Activated CD4-positive, alpha-beta T cell treated with anti-CD3 and anti-CD28 coated beads, Interleukin-2, amount 50 U/mL, for 48 hours (primary cell): Measurements from ENCODE around the gene ATOH8.
"Not testable (repeated sequence)": the region's sequence is repeated elsewhere in the genome, so short reads cannot be mapped to it uniquely, and the experiment has no call there.

ENCODE experiments used
- DNase-seq, 2 experiments: peaks; one replicate each; pipeline ENCODE4 v3.0.0-alpha.2; 2020

Gene ATOH8, protein sequence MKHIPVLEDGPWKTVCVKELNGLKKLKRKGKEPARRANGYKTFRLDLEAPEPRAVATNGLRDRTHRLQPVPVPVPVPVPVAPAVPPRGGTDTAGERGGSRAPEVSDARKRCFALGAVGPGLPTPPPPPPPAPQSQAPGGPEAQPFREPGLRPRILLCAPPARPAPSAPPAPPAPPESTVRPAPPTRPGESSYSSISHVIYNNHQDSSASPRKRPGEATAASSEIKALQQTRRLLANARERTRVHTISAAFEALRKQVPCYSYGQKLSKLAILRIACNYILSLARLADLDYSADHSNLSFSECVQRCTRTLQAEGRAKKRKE

DNA sequence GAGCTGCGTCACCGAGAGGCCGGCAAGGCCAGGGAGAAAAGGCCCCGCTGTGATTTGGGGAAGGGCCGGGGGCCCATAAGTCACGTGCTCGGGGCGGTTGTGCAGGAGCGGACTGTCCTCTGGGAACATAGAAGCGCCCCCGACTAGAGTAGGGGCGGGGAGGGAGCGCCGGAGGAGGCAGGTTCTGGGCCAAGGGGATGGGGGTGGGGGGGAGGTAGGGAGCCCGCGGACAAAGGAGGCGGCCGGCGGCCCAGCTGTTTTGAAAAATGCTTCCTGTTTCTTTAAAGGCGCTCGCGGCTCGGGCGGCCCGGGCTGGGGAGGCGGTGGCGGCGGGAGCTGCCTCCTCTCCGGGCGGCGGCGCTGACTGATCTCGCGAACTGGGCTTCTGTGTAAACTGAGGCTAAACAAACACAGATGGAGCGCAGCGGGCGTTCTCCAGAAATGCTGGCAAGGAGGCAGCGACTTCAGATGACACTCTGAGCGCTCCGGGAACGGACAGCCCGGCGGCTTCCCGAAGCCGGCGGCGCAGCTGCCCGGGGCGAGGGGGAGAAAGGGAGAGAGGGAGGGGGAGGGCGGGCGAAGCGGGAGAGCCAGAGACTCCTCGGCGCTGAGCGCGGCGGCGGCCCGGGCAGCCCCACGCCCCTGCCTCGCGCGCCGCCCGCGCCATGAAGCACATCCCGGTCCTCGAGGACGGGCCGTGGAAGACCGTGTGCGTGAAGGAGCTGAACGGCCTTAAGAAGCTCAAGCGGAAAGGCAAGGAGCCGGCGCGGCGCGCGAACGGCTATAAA, at the start of gene ATOH8:
Gene ATOH8 (plus strand): TSS at position 467 of the 788 bp plus-strand sequence. CDS start 199 bp downstream, at position 666.
- DNase-seq = peak; percentile 36 to 49

DNA sequence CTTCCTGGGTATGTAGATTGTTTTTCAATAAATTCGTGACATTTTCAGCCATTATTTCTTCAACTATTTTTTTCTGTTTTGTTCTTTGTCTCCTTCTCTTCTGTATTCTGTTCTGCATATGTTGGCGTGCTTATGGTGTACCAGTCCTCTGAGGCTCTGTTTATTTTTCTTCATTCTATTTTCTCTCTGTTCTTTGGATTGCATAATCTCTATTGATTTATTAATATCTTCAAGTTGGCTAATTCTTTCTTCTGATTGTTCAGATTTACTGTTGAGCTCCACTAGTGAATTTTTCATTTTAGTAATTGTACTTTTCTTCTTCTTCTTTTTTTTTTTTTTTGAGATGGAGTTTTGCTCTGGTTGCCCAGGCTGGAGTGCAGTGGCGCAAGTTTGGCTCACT, 49.8 kb upstream of the ATOH8 start:
- DNase-seq = no peak

DNA sequence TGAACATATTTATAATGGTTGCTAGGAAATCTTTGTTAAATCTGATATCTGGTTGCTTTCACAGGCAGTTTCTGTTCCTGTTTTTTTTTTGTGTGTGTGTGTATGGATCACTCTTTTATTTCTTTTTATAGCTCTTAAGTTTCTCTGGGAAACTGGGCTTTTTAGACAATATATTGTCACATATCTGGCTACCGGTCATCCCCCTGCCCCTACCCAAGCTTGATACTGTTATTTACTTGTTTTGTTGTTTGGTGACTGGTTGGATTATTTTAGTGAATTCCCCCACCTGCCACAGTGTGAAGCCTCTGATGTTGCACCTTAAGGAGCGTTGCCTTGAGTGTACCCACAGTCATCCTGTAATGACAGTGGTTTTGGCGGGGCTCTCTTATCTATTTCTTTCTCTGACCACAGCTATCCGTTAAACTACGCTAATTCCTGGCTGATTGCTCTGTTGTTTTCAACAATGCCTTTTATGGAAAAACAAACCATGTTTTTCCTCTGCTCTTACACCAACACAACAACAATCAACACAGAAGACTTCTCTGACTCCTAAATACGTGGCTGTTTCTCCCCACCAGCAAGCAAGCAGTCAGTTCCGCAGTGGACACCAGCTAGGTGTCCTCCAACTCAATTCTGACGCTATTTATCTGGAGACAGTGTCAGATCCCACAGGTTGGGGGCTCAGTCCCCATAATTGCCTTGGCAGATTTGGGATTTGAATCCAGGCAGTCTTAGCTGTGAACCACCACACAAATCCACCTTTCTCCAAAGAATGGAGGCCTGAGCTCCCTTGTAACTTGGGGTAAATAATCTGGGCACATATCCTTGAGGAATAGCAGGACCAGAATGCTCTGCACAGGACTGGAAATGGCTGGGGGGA, 48.8 kb upstream of the ATOH8 start:
- no peak for DNase-seq

DNA sequence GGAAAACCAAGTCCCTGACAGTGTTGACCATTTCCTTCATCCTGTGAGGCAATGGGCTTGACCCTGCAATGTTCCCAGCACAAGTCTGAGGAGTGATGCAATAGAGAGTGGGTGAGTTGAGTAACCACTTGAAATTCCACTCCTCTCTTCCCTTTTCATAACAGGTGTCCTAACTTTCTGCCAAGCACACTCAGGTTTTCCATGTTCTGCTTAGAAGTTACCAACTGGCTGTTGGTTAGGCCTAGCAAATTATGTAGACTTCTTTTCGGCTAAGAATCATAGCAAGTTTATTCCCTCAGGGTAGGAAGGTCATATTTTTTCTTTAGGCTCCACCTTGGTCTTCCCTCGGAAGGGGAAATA, 48.1 kb upstream of the ATOH8 start:
- no peak for DNase-seq

DNA sequence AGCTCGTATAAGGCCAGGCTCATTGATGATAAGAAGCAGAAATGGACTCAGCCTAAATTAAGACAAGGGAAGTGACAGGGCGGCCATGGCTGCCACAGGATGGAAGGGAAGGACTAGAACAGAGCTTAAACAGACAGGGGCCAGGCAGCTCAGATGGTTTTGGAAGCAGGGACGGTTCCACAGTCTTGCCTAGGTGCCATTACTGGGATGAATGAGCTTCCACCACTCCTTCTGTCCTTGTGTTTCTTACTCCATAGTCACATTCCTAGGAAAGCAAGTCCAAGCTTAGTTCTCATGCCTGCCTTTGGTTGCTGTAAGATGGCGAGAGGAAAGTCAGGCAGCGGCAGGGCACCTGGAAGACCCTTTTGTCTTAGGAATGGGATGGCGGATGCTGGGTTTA, 47.7 kb upstream of the ATOH8 start:
- DNase-seq = no peak

DNA sequence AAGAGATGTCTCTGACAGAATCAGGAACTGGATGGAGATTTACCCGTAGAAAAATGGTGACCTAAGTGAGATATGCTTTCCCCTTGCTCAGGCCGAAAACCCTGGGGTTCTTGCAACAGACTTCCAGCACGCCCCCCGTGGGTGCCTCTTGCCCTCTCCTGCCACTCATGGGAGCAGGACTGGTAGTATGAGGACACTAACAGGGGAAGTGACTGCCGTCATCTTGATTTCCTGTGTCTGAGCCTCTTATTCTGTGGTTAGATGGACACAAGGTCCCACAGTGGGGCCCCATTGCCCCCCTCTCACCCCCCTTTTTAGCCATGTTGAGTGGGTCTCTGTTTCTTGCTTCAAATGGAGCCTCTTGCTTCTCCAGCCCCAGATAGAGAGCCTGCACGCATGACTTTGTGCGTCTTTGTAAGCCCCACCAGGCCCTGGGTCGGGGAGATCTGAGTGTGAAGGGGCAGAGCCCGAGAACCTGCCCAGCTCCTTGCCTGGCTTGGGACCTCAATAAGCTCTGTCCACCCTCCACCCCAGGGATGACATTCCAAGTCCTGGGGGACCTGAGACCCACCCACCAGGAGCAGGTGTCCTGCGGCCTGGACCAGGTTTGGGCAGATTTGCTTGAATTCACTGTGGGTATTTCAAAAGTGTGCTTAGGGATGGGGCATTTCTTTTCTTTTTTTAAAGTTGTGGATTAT, 47.0 kb upstream of the ATOH8 start:
- DNase-seq = no peak

DNA sequence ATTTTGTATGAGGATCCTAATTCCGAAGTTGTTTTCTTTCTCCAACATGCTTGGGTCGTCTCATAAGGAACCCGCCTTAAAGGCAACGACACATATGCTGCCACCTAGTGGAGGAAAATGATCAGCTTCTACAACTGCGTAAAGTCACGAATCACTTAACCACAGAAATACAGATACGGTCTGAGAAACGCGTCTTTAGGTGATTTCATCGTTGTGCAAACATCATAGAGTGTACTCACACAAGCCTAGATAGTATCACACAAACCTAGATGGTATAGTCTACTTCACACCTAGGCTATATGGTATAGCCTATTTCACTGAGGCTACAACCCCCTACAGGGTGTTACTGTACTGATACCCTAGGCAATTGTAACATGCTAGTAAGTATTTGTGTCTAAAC, 46.5 kb upstream of the ATOH8 start:
- peak; percentile 40 to 55 for DNase-seq

DNA sequence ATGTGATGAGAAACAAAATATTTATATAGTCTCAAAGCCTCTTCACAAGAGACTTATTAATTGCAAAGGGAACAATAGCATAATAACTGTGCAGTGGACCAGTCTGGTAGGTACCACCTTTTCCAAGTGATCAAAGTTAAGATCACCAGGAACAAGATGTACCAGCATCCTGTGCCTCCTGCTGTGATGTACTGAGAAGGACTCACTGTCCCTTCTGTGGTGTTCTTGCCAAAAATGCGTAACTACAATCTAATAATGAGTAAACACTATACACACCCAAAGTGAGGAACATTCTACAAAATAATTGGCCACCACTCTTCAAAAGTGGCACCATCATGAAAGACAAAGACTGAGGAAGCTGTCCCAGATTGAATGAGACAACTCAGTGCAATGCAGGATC, 45.1 kb upstream of the ATOH8 start:
- DNase-seq = no peak

DNA sequence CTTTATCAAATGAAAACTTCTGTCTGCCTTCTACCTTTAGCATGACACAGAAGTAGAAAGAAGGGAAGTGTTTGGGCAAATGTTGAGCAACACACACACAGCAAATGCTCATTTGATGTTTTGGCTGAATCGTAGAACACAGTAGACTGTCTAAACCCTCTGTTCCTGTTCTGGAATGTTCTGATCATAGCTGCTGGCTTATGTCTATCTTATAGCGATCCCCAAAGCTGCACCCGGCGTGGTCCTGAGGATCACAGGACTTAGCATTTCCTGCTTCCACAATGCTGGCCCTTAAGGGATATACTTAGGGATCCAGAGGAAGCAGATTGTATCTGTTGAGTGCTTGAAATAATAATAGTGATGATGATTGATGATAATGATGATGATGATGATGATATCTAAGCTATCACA, 44.4 kb upstream of the ATOH8 start:
- DNase-seq = no peak

DNA sequence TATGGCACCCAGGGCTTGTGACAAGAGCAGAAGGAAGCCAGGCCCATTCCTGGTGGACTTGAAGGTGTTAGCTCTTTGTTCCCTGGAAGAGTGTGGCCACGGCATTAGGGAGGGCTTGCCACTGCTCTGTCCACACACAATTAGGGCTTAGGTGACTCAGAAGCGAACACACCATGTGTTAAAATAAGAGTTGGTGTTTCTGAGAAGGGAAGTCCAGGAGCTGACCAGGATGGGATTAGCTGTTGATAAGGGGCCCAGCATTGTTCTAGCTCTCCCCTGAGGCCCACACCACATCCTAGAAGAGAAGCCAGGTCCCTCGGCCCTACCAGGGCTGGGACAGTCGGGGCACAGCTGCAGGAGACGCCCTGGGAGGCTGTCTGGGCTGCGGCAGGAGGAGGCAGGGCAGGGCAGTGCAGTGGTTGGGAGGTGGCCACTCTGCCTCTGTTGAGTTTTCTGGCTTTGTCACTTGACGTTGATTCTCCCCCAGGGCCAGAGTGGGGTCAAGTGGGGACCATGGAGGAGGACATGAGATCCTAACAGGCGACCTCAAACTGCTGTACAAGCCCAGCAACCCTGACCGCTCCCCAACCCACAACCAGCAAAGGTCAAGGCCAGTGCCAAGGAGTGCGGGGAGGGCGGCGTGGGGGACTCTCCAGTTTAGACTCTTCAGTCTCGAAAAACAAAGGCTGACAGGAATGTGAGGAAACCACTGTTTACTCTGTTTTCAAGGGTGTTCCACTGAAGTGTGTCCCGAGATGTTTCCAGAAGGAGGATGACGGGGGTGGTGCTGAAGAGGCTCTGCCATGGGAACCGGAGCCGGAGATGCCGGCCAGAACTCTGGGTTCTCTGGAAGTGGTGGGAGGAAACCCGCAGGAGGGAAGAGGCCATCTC, 42.9 kb upstream of the ATOH8 start:
- no peak for DNase-seq

DNA sequence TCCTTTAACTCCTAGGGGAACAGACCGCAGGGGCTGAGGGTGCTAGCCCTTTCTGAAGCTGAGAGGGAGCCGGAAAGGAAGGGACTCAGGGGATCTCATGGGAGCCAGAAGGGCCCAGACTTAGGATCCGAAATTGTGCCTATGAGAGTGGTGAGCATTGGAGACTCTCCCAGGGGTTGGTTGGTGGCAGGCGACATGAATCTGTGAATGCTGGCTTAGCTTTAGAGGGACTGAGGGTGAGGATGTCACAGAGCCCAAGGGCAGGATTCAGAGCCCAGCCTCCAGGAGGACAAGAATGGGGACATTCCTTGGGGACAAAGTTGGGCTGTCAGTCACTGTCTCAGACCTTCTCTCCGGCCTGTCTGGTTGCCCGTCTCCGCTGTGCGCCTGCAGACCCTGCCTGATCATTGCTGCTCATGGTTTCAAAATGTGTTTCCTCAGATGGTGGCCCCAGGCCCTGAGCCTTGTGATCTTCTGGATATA, 42.2 kb upstream of the ATOH8 start:
- no peak for DNase-seq

DNA sequence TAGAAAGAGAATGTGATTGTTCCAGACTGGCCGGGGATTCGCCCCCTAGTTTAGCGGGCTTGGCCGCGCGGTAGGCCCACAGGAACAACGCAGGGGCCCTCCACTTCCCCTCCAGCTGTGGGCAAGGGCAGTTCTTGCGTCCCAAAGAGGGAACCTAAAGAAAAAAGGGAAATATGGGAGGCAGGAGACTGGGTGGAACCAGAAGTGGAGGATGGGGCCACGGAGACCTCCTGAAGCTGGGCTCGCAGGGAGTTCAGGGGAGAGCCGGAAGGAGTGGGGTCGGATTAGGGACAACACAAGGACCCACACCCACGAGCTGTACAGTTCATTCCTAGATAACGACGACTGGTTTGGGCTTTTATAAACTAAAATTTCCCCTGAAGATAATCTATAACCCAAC, 41.5 kb upstream of the ATOH8 start:
- DNase-seq = no peak

DNA sequence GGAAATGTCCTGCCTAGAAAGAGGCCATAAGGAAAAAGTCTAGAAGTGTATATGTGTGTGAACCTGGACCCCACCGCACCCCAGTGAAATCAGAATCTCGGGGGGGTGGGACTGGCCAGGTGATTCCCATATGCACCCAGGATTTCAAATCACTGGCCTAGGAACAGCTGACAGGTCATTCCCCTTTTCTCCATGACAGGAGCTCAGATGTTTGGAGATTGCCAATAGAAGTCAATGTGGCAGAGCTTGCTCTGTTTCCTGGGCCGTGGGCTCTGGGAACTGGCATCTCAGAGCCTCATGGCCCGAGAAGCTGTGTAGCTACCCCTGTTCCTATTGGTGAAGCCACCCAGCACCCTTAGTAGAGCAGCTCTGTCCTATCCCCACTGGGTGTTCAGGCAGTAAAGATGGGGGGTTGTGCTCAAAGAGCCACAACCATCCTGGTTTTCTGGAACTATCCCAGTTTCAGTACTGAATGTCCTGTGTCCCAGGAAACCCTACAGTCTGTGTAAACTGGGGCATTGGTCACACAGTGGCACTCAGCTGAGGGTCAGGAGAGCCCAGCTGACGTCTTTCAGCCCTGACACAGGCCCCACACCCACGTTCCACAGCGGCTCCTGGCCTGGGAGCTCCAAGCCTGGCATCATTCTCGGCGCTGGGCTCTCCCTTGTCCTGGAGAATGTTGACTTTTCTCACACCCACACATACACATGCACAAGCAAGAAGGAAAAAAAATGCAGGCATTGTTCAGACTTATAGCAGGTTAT, 40.8 kb upstream of the ATOH8 start:
- DNase-seq = no peak

DNA sequence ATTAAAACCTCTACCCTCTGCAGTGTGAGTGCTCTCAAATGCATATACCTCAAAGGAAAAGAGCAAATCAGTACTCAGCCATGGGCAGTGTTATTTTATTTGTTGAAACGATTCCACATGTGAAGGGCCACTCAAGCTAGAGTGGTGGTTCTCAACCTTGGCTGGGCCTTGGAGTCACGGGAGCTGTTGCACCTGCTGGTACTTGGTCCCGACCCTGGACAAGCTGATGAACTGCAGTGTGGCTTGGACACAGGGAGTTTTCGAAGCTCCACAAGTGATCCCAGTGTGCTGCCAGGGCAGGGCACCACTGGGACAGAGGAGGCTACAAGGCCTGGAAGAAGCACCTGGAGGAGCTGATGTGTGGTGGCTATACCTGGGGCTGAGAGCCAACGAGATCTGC, 40.0 kb upstream of the ATOH8 start:
- DNase-seq = no peak

DNA sequence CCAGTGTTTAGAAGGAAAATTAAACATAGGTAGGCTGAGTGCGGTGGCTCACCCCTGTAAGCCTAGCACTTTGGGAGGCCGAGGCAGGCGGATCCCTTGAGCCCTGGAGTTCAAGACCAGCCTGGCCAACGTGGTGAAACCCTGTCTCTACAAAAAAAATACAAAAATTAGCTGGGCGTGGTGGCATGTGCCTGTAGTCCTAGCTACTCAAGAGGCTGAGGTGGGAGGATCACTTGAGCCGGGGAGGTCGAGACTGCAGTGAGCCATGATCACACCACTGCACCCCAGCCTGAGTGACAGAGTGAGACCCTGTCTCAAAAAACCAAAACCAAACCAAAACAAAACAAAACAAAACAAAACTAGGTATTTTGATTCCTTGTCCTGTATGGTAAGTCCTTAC, 39.4 kb upstream of the ATOH8 start:
- not testable (repeated sequence) for DNase-seq

DNA sequence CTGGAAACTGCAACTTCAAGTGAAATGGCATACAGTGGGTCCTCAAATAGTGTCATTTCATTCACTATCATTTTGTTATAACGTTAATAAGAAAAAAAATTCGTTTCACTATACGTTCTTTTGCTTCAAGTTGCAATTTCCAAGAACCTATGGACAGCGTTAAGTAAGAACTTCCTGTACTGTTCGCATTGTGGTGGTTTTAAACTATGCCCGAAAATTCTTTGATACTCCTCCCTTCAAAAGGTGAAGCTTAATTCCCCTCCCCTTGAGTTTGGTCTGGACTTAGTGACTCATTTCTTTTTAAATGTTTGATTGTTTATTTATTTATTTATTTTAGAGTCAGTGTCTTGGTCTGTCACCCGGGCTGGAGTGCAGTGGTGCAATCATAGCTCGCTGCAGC, 39.0 kb upstream of the ATOH8 start:
- DNase-seq = no peak

DNA sequence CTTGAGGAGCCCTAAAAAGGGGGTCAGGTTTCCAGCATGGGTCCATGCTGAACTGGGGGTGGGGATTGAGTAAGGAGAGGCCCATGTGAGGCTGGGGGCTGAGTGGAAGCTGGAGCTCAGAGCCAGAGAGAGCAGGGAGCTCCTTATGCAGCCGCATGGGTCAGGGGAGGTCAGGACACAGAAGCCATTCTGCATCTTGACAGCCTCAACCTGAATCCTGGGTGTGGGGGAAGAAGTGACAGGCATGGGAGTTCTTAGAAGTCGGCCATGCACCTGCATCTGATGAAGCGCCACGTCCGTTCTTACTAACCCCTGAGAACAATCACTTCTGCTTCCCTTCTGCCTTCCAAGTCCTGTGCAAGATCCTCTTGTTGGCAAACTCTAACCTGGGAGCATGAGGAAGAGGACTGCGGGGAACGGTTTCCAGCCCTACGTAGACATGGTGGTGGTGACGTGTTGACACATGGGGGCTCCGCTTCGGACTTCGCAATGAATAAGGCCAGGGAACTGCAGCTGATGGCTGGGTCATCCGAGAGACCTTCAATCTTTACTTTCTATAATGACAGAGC, 37.4 kb upstream of the ATOH8 start:
- DNase-seq = no peak

DNA sequence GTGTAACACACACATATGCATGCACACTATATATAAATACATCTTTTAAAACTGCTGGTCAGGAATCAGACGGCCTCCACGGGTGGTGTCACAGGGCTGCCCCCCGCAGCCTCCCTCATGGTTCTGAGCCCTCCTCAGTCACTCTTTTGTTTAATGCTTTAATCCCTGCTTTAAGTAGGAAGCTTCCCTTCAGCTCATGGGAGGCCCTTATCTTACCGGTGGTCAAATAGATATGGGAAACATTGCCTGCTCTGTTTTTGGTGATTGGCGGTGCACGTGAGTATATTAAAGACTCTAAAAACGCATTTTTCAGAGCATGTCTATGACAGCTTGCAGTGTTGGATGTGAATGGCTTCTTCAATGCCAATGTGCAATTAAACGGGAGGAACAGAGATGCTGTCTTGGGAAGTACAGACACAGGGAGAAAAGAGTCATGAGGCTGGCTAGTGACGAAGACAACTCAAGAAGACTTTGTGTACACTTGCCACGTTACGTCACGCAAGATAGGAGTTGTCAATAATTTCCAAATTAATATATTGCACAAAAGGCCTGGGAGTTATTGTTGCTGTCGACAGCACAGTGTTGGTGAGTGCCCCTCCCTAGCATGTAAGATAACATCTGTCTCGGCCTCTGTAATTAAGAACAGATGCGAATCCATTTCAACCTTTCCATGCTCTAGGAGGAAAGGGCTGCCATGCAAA, 36.3 kb upstream of the ATOH8 start:
- DNase-seq = no peak

DNA sequence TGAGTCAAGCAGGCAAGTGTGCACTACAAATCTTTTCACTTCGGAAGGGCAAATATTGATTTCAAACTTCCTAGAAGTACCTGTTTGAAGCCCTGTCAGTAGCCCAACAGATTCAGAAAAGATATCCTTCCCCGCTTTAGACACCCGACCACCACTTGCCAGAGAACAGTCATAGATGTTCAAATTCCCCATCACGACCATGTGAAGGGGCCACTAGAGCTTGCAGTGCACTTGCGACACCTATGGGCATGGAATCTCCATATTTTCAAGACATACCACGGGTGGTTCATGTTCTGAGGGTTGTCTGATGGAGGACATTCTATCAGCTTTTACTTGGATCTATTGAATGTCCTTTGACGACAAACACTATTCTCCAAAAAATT, 35.8 kb upstream of the ATOH8 start:
- DNase-seq = no peak
